Fibroblast of skin of back (primary cell): Measurements from ENCODE around the gene HORMAD2.
"Not testable (repeated sequence)": the region's sequence is repeated elsewhere in the genome, so short reads cannot be mapped to it uniquely, and the experiment has no call there.

Experiments used
- DNase-seq: peaks from one replicate; pipeline ENCODE4 v3.0.0-alpha.2; 2013

The HORMAD2 gene

DNA sequence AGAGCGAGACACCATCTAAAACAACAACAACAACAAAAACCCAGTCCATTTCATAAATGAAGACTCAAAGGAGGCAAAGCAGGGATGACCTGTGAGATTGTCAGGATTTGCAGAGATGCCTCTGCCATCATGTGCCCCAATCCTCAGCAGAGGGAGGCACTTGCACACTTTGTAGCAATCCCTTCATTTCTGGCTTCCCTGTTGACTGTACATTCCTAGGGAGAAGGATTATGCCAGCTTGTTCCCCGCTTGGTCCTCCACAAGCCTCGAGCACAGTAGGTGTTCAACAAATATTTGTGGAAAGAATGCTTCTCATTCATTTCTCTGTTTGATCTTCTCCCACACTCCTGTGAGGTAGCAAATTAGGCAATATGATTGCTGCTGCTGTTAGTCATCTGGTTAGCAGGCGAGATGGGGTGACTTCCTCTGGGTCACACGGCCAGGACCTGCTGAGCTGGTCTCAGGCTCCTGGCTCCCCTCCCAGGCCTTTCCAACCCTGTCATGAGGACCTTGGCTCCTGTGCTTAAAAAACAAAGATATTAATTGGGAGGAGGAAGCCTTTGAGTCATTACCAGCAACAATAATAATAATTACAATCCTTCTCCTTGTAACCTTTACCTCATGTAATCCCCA, 132.2 kb downstream of the HORMAD2 start:
- DNase-seq, result peak; percentile 75

DNA sequence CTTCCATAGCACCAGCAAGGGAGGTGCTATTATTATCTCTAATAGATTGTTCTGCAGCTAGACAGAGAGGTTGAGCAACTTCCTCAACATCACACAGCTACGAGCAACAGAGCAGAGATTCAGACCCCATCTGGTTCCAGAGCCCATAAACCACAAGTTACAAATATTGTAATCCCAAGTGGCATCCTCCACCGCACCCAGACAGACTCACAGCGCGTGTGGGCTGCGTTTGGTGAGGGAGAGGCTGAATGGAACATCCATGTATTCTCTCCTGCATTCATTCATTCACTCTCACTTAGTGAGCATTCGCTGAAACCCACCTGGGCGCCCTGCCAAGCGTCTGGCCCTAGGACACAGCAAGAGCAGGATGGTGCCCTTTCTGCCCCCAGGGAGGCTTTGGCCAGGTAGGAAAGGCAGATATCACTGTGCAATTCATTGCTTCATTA, 132.8 kb downstream of the HORMAD2 start:
- DNase-seq, result peak; percentile 47

DNA sequence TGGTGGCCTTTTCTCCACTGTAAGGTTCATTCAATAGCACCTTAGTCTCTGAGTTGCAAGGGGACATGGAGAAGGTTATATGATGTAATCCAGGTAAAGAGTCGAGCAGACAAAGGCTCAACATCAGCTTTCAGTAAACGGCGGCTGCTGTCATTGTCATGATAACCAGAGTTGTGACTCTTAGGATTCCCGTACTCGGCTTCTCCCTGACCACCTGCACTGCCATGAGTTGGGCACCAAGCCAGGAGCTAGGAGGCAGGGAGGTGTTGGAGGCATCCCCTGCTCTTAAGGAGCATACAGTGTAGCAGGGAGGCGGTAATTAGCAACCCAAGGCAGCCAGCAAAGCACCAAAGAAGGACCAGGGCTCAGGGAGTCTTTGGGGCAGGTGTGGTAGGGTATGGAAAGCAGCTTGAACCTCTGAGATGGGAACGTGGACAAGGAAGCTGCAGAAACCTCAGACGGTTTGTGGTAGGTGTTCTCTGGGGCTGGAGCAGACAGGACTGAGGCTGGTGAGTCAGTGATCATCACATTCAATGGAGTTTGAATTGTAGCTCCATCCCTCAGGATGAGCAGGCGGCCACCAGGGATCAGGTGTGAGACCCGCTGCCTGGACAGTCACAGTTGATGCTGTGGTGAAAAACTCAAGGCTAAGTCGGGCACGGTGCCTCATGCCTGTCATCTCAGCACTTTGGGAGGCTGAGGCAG, 134.6 kb downstream of the HORMAD2 start:
- no peak for DNase-seq

DNA sequence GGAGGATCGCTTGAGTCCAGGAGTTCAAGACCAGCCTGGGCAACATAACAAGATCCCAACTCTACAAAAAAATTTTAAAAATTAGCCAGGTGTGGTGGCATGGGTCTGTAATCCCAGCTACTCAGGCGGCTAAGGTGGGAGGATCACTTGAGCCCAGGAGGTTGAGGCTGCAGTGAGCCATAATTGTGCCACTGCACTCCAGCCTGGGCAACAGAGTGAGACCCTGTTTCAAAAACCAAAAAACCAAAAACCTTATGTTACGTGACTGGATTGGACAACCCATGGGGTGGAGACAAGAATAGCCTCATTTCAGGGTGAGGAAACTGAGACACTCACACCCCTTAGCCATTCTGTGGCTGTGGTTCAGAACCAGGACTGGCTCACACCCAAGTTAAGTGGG, 136.0 kb downstream of the HORMAD2 start:
- DNase-seq, result not testable (repeated sequence)

- no peak for DNase-seq
Measured at GRCh38 chr22:30216710-30217109, 136.4 kb downstream of the HORMAD2 start.

GRCh38 chr22:30217698-30218560, 137.7 kb downstream of the HORMAD2 start:
- DNase-seq, result no peak

- DNase-seq, result no peak
Measured at GRCh38 chr22:30219049-30219654, 138.9 kb downstream of the HORMAD2 start.

DNA sequence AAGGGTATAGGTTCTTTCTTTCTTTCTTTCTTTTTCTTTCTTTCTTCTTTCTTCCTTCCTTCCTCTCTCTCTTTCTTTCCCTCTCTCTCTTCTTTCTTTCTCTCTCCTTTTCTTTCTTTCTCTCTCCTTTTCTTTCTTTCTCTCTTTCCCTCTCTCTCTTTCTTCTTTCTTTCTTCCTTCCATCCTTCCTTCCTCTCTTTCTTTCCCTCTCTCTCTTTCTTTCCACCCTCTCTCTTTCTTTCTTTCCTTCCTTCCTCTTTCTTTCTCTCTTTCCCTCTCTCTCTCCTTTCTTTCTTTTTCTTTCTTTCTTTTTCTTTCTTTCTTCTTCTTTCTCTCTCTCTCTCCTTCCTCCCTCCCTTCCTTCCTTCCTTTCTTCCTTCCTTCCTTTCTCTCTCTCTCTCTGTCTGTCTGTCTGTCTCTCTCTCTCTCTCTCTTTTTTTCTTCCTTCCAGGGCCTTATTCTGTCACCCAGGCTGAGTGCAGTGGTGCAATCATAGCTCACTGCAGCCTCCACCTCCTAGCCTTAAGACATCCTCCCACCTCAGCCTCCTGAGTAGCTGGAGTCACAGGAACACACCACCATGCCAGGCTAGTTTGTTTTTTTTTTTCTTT, 139.5 kb downstream of the HORMAD2 start:
- DNase-seq, result no peak

GRCh38 chr22:30220338-30221012, 140.2 kb downstream of the HORMAD2 start:
- no peak for DNase-seq

GRCh38 chr22:30221121-30221992, 141.1 kb downstream of the HORMAD2 start:
- no peak for DNase-seq

GRCh38 chr22:30222321-30222720, 142.1 kb downstream of the HORMAD2 start:
- no peak for DNase-seq

DNA sequence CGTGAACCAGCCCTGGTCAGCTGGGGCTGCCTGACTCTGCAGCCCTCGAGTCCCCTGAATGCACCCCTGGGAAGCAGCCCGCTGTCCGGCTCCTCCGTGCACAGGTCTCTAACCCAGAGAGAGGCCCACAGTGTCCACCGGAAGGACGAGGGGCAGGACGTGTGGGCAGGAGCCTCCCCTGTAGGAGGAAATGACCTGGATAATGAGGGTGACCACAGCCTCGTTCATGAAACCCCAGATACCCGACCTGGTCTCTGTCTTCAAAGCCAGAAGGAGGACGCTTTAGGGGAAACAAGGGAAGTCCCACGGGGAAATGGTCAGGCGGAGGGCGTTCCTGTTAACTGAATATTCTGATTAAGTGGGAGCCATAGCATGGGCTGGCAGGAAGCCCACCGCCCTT, 143.0 kb downstream of the HORMAD2 start:
- DNase-seq, result no peak

- DNase-seq, result peak; percentile 66
Measured at GRCh38 chr22:30224161-30224857, 144.0 kb downstream of the HORMAD2 start.

DNA sequence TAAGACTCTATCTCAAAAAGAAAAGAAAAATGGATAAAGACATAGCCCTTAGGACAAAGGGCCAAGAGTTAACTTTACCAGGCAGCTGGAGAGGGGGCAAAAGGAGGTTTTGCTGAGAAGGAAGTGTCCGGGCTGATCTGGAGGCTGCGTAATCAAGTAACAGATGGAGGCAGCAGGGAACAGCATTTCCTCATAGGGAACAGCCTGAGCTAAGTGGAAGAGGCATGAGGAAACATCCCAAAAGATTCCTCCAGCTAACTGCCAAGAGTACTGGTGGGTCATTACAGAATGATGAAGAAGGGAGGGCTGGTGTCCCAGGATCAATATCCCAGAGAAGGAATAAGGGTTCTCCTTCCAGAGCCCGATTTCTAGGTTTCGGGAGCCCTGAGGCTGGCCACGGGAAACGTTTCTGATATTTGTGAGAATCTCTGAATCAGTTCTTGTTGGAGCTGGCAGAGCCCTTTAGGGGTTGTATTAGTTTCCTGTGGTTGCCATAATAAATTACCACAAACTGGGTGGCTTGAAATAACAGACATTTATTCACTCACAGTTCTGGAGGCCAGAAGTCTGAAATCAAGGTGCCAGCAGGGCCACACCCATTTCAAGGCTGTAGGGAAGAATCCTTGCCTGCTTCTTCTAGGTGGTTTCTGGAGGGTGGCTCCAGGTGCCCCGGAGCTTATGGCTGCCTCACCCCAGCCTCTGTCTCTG, 145.1 kb downstream of the HORMAD2 start:
- DNase-seq, result no peak

GRCh38 chr22:30226192-30226832, 146.0 kb downstream of the HORMAD2 start:
- DNase-seq, result peak; percentile 58
